ENCODE measurements around the gene MAPK13. TPM values are rescaled to one million over a fixed set of nuclear protein-coding genes. Genes with fewer than 3 reads are reported as not detected.
A peak's percentile ranks its signal among the peaks of the same experiment; 100 is the strongest.

MAPK13 gene
- total RNA-seq, 1 experiment from 2014 or later, result 13.6 TPM

- TF ChIP-seq ZNF532 (CRISPR knock-in tag; IDR thresholded peaks at IDR 0.05; ENCODE audit: borderline replicate concordance), result no peak
- no peak for TF ChIP-seq RELA (CRISPR knock-in tag; IDR thresholded peaks at IDR 0.05; ENCODE audit: borderline replicate concordance)
- TF ChIP-seq, protein P1, sequence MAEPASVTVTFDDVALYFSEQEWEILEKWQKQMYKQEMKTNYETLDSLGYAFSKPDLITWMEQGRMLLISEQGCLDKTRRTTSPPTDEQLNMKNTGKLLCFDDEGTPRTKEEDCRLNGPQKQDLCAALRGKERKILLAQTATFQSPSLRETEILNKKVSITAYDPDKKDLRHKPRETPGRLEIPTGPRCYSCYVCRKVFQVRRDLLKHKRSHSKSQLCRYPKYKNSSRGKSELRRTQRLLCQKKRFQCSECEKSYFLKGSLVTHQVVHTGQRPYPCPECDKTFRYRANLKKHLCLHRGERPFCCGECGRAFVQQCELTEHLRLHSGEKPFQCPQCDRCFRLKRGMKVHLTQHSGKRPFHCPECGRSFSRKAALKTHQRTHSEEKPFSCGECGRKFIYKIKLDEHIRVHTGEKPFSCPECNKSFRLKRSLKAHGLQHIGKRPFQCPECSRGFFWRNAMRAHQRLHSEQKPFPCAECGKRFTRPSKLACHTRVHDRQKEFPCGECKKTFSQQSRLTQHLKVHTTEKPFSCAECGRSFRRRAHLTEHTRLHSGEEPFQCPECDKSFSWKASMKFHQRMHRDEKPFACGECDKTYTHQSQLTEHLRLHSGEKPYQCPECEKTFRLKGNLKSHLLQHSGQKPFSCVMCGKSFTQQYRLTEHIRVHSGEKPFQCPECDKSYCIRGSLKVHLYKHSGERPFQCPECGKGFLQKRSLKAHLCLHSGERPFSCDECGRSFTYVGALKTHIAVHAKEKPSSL (CRISPR knock-in tag; conservative IDR thresholded peaks at IDR 0.05), result no peak
- TF ChIP-seq IRF1 (CRISPR knock-in tag; IDR thresholded peaks at IDR 0.05), result no peak
- TF ChIP-seq AR (CRISPR knock-in tag; IDR thresholded peaks at IDR 0.05), result no peak
- no peak for TF ChIP-seq MYBL2 (CRISPR knock-in tag; IDR thresholded peaks at IDR 0.05)
- no peak for TF ChIP-seq ELF4 (CRISPR knock-in tag; IDR thresholded peaks at IDR 0.05; ENCODE audit: low read depth)
- no peak for TF ChIP-seq ZNF416 (CRISPR knock-in tag; IDR thresholded peaks at IDR 0.05)
- TF ChIP-seq, protein P2, sequence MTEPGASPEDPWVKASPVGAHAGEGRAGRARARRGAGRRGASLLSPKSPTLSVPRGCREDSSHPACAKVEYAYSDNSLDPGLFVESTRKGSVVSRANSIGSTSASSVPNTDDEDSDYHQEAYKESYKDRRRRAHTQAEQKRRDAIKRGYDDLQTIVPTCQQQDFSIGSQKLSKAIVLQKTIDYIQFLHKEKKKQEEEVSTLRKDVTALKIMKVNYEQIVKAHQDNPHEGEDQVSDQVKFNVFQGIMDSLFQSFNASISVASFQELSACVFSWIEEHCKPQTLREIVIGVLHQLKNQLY (CRISPR knock-in tag; IDR thresholded peaks at IDR 0.05), result no peak
Observed at GRCh38 chr6:36099869-36100483, 30.3 kb upstream of the MAPK13 start (continued).

GRCh38 chr6:36101691-36102090 is 28.6 kb upstream of the MAPK13 start:
- DNase-seq (ENCODE audit: low spot score) (no peak), ATAC-seq (no peak)
- Mint-ChIP-seq H3K4me1 (peaks cover 4% of the 10 kb centered on the region; the same call in 1 of the 2 replicates), H3K36me3 (peaks cover 4% of the 10 kb centered on the region), H3K9me3 (no peaks in the 10 kb centered on the region), H3K4me3 (no peak overlapping the region), H3K27ac (no peak overlapping the region), H3K27me3 (ENCODE audit: low read depth) (no peaks in the 10 kb centered on the region)
- POLR2A ChIA-PET, result no interaction called here
- CTCF ChIA-PET, result no interaction called here
- no peak for TF ChIP-seq ATF2 (CRISPR knock-in tag; IDR thresholded peaks at IDR 0.05; ENCODE audit: borderline replicate concordance, low read depth)
- TF ChIP-seq GRHL2 (CRISPR knock-in tag; IDR thresholded peaks at IDR 0.05; ENCODE audit: insufficient replicate concordance, severe bottlenecking), result no peak
- TF ChIP-seq NFATC4 (CRISPR knock-in tag; IDR thresholded peaks at IDR 0.05), result no peak
- no peak for TF ChIP-seq SMAD4 (CRISPR knock-in tag; IDR thresholded peaks at IDR 0.05)
- peak; percentile 68 for TF ChIP-seq ZNF317 (CRISPR knock-in tag; IDR thresholded peaks at IDR 0.05; ENCODE audit: borderline replicate concordance, low read depth)
- TF ChIP-seq, protein P1 (CRISPR knock-in tag; conservative IDR thresholded peaks at IDR 0.05), result no peak
- TF ChIP-seq FOXP1 (CRISPR knock-in tag; IDR thresholded peaks at IDR 0.05; ENCODE audit: borderline replicate concordance), result no peak
- TF ChIP-seq NFE2L1 (CRISPR knock-in tag; IDR thresholded peaks at IDR 0.05), result no peak

Measured in WTC11 (cell line).